AG08395 (cell line): ENCODE data around the gene SART1.

Source experiments
- DNase-seq: peaks from one replicate; pipeline ENCODE4 v3.0.0; 2012; ENCODE audit warnings: mixed read lengths, low spot score

The SART1 gene

GRCh38 chr11:65967329-65967934 lies 5.9 kb downstream of the SART1 start:
- no peak for DNase-seq

GRCh38 chr11:65968600-65969482 lies 7.3 kb downstream of the SART1 start:
- no peak for DNase-seq

GRCh38 chr11:65972116-65972515 lies 10.6 kb downstream of the SART1 start:
- DNase-seq, result no peak

- DNase-seq, result no peak
These were observed 12.0 kb downstream of the SART1 start for GRCh38 chr11:65973439-65974110.

- DNase-seq, result no peak
These were observed 14.2 kb downstream of the SART1 start for GRCh38 chr11:65975771-65976170.

- no peak for DNase-seq
These were observed 15.0 kb downstream of the SART1 start for GRCh38 chr11:65976216-65977176.

GRCh38 chr11:65977621-65978390 lies 16.3 kb downstream of the SART1 start:
- DNase-seq, result no peak

- DNase-seq, result no peak
These were observed 17.1 kb downstream of the SART1 start for GRCh38 chr11:65978391-65979238.

GRCh38 chr11:65979261-65979759 lies 17.8 kb downstream of the SART1 start:
- DNase-seq, result no peak

- DNase-seq, result no peak
These were observed 19.7 kb downstream of the SART1 start for GRCh38 chr11:65981101-65981740.

- no peak for DNase-seq
These were observed 20.7 kb downstream of the SART1 start for GRCh38 chr11:65981972-65982823.

GRCh38 chr11:65982824-65983588 lies 21.5 kb downstream of the SART1 start:
- no peak for DNase-seq

- no peak for DNase-seq
These were observed 22.1 kb downstream of the SART1 start for GRCh38 chr11:65983589-65983987.

GRCh38 chr11:65987336-65987735 lies 25.8 kb downstream of the SART1 start:
- no peak for DNase-seq

- DNase-seq, result peak; percentile 91
These were observed 27.5 kb downstream of the SART1 start for GRCh38 chr11:65988791-65989592.

- DNase-seq, result no peak
These were observed 30.5 kb downstream of the SART1 start for GRCh38 chr11:65992056-65992455.

GRCh38 chr11:65997286-65997685 lies 35.8 kb downstream of the SART1 start:
- DNase-seq, result no peak
